NCI-H524 treated with DMSO at 0.1 percent for 48 hours (cell line): ENCODE results near the gene EYA4.

Experiments
- DNase-seq: peaks from one replicate; lab custom pipeline; 2025; lab: John Stamatoyannopoulos, UW

Gene EYA4

GRCh38 chr6:133241086-133241900 is at the start of gene EYA4:
Gene EYA4, plus strand, starts transcription at chr6:133241357. Its CDS starts 33,424 bp downstream, at chr6:133274781.
- DNase-seq, result no peak

DNA sequence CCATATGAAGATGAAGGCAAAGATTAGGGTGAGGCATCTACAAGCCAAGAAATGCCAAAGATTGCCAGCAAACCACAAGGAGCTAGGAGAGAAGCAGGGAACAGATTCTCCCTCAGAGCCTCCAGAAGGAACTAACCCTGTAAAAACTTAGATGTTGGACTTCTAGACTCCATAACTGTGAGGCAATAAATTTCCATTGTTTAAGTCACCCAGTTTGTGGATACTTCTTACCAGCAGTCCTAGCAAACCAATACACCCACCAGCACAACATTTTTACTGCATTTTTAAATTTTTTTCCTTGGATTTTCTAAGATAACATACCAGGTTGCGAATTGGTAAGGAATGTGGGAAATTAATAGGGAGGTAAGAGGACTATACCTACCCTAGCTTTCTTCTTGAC is 47.8 kb upstream of the EYA4 start:
- no peak for DNase-seq

DNA sequence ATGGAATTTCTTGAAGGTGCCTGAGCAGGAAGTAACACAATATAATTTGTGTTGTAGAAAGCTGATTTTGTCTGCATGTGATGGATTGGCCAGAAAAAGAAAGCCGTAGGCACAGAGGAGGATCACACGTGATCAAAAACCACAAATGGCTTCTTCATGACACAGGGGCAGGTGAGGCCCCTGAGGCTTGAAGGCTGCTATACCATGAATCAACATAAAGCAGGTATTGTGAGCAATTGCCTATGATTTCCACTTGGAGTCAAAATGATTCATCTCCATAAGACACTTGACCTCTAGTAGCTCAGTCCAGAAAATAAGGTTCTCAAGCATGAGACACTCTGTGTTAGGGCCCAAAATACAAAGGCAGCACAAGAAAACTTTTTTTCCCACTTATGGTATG is 42.4 kb upstream of the EYA4 start:
- DNase-seq, result no peak

- DNase-seq, result no peak
Measured at GRCh38 chr6:133201231-133201630, 39.9 kb upstream of the EYA4 start.

DNA sequence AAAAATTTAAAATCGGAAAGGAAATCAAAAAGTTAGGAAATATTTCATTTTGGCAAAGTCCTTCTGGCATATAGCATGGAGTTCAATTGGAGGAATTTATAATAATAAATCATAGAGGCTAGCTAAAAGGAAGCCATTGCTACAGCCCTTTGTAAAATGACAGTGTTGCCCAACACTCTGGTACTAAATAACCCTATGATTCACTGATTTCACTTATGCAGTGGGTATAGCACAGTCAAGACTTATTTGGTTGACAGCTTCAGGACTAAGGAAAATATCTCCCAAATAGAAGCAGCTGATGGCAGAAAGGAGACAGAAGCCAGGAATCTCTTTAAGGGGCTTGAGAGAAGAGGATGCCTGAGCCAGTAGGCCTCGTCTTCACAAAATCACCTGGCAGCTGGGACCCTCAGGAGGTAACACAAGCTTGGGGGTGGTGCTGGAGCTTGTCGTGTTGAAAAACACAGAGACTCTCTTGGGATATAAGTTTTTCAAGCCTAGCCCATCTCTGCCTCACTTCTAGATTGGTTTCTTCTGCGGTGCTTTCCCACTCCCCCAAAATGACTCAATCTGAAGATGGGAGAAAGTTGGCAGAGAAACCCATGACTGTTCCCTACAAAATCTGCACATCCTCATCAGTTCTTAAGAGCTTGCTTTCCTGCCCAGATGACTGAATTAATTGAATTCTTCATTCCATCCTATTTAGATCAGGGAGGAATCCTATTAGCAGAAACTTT is 38.4 kb upstream of the EYA4 start:
- no peak for DNase-seq

GRCh38 chr6:133203344-133203697 is 37.8 kb upstream of the EYA4 start:
- no peak for DNase-seq

DNA sequence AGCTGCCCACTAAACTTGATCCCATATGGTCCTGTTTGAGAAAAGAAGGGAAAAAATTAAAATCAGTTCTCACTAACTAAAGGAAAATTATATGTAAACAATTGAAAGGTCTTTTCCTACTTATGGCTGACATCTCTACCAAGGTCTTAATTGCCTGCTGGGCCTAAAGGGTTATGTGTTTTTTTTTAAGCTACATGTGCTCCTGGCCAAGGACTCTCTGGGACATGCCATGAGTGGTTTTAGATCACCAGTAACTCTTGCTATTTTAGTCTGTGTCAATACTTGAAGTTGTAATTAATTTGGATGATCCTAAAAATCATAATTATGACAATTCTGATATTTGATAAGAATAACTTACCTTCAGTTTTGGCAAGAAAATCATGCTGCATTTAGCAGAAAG is 35.9 kb upstream of the EYA4 start:
- DNase-seq, result no peak

- DNase-seq, result no peak
Measured at GRCh38 chr6:133206942-133207341, 34.2 kb upstream of the EYA4 start.

DNA sequence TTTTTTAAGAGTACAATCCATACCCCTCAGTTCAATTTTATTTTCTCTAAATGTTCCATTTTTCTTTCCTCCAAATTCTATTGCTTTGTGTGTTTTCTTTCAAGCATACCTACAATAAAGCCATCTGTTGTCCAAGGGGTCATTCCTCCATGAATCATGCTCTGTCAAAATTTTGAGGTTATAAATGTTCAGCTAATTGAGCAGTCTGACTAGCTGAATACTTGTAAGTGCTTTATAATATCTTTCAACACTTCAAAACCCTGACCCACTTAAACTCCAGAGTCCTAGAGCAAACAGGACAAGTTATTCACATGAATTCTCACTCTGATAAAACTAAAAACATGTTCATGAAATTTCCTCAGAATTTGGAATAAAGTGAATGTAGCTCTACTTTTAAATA is 33.4 kb upstream of the EYA4 start:
- no peak for DNase-seq

DNA sequence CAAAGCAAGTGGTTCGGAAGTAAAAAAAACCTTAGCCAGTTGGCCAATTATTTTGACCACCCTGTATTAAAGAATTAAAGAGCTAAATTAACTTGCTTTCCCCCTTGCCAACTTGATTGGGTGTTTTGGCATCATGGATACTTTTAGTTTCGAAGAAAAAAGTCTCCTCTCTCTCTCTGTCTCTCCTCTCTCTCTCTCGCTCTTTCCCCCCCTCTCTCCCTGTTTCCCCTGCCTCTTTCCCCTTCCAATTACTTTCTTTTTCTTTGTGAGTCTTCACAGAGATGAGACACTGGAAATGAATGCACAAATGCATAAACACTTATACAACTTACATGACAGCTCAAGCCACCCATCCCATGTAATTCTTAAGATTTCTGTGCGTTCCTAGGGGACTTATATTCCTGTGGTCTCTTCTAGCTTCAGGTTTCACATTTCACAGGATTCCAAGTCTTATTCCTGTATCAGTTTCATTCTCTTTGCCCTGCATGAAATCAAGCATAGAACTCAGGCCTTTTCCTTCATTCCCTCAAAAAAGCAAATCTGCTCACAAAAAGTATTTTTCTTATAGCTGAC is 32.9 kb upstream of the EYA4 start:
- DNase-seq, result no peak

GRCh38 chr6:133214267-133214666 is 26.9 kb upstream of the EYA4 start:
- DNase-seq, result no peak

- DNase-seq, result no peak
Measured at GRCh38 chr6:133218852-133219251, 22.3 kb upstream of the EYA4 start.

- DNase-seq, result no peak
Measured at GRCh38 chr6:133223452-133224029, 17.6 kb upstream of the EYA4 start.

GRCh38 chr6:133225560-133225959 is 15.6 kb upstream of the EYA4 start:
- DNase-seq, result no peak

DNA sequence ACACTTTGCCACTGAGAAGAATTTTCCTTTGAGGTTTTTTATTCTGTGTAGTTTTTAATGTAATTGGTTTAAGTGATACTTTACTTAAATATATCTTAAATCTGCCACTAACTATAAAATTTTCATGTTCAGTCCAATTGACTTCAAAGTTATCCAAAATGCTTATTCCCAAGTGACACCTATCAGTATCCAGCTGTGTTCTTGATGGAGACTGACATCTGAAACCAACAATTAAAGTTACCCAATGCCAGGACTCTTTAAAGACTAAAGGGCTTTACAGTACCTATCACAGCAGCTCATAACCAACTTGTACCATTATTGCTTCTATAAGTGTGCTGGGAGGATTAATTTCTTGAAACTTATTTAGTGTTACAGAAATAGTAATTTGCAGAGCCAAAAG is 13.8 kb upstream of the EYA4 start:
- DNase-seq, result no peak

DNA sequence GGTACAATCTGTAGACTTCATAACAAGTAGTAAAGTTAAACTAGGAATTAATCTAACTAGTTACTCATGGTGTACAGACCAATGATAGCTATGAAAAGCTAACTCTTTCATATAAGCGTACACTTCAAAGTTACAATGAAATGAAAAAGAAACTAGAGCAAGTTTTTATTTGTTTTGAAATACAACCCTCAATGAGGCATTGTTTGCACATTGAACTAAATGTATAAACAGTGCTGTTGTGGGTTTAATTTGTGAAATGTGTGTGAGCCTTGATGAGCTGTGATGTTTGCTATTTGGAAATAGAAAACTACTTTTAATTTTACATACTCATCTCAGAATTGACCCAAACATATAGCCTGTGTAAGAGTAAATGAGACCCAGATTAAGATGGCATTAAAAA is 11.1 kb upstream of the EYA4 start:
- no peak for DNase-seq

DNA sequence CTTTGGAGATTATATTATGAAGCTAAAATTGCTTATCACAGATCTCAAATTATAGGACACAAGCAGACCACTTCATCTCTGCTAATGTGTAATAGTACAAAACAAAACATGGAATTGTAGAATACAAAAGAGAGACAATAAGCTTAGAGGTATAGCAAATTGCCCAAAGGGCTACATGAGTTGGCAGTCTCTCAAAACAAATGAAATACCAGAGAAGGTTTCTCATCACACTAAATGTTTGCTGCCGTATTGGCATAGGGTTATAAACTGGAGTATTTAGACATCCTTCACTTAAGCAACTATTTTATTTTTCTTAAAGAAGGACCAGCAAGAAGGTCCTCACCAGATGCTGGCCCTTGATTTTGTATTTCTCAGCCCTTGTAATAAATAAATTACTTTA is 5.9 kb upstream of the EYA4 start:
- DNase-seq, result no peak

- DNase-seq, result no peak
Measured at GRCh38 chr6:133236932-133237331, 4.2 kb upstream of the EYA4 start.

DNA sequence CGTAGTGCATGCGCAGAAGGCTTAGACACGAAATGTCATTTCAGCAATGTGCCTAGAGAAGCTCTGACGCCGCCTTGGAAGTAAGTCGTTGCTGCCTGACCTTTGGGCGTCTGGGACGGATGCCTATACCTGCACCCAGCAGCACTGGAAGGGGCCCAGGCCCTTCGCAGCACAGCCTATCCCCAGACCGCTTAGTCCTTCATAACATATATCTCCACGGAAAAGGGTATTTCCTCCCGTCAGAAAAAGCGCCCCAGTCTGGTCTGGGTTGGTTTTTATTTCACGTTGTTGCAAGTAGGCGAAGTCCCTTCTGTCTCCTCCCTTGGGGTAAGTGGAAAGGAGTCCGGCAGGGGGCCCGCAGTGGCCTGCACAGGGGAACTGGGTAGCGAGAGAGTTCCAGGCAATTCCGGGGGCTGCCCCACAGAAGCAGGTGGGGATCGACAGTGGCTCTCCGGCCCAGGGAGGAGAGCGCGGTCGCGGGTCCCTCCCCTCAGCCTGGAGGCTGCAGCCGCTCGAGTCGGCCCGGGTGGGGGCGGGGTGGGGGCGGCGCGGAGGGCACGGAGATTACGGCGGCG is 559 bp upstream of the EYA4 start:
- no peak for DNase-seq

DNA sequence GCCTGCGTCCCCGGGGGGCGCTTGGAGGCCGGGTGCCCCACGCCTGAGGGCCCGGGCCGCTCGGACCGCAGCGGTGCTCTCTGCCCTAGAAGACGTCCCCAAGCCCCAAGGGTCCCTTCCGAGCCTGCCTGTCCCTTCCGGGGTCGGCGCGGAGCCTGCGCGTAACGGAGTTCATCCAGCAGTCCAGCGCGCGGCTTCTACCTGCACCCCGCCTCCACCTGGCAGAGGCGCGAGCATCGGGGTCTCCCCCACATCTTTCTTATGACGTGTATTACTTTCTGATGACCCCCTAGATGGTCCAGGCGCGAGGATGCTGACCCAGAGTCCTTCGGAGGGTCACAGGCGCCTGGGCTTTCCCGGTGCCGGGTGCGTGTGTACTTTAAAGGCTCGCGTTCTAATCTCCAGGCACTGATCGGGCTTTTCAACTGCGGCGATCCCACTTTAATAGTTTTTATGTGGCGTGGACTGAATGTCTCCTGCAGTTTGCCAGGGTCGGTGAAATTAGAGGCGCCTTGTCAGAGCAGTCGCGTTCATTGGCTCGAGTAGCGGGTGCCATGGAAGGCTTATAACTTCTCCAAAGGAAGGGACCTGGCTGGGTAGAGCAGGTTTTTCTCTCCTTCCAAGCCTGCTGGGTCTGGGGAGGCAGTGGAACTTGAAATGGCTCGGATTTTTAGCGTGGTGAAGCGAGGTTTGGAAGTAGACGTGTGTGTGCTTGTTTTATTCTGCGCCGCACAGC is 912 bp downstream of the EYA4 start:
- no peak for DNase-seq

DNA sequence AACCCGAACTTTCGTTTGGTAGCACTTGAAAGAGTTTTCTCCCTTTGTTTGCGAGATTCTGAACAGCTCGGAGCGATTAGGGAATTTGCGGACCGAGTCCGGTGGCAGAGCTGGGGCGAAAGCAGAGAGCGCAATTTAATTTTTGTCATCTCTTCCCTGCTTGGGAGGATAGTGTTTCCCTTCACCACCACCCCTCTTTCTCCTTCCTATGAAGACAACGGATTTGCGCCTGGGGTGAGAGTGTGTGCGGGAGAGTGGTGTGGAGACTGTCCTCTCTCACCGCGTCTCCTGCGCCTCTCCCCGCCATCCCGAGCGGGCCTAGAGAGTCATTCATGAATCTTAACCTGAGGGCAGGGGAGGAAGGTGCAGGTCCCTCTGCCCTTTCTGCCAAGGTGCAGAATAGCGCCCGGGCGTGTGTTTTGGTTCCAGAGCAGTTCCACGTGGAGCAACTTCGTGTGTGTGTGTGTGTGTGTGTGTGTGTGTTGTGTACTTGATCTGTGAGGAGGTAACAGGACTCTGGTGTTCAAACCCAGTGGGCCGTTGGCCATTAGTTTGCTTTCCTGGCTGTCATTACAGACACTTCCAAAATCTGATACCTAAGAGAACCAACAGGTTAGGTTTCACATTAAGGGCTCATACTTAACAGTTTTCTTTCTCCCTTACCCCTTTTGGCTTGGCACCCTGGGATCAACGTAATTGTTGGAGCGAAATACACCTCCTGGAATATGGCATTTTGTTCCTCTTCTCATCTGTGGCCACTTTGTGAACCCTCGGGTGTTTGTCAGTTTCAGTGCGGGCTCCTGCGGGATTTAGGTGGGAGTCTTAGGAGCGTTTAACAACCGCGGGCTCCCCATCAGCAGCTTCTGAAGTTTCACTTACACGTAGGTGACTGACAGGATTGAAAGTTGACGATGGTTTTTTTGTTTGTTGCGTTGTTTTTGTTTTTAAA is 1.8 kb downstream of the EYA4 start:
- DNase-seq, result no peak
